Smooth muscle cell (in vitro differentiated cells): ENCODE measurements around the gene ELAVL4. TPM values are rescaled to one million over a fixed set of nuclear protein-coding genes. Genes with fewer than 3 reads are reported as not detected.

Source experiments
- DNase-seq: peaks from one replicate; lab custom pipeline; 2025; ENCODE audit not compliant: unreplicated experiment; lab: John Stamatoyannopoulos, UW
- H2AFZ ChIP-seq: fragments of 200-600 bp; sonication (generic); 2 replicates; pipeline ENCODE4 v1.6.0; 2016; ENCODE audit warnings: antibody characterized with exemption, low read depth, mild to moderate bottlenecking
- H3F3A ChIP-seq: fragments of 200-600 bp; sonication (generic); 2 replicates; pipeline ENCODE4 v1.6.0; 2017; ENCODE audit warnings: antibody characterized with exemption, low read depth
- H3K27ac ChIP-seq: fragments of 200-600 bp; sonication (generic); 2 replicates; pipeline ENCODE4 v1.5.1; 2016; ENCODE audit warnings: low read depth, mild to moderate bottlenecking
- H3K27me3 ChIP-seq: fragments of 200-600 bp; sonication (generic); 2 replicates; pipeline ENCODE4 v1.6.1; 2016; ENCODE audit warnings: low read depth, mild to moderate bottlenecking
- H3K36me3 ChIP-seq: fragments of 200-600 bp; sonication (generic); 2 replicates; pipeline ENCODE4 v1.5.1; 2016; ENCODE audit warnings: low read depth
- H3K4me1 ChIP-seq: fragments of 200-600 bp; sonication (generic); 2 replicates; pipeline ENCODE4 v1.5.1; 2016; ENCODE audit warnings: low read depth
- H3K4me2 ChIP-seq: fragments of 200-600 bp; sonication (generic); 2 replicates; pipeline ENCODE4 v1.6.0; 2016; ENCODE audit warnings: mild to moderate bottlenecking
- H3K4me3 ChIP-seq: fragments of 200-600 bp; sonication (generic); 2 replicates; pipeline ENCODE4 v1.5.1; 2016; ENCODE audit warnings: mild to moderate bottlenecking
- H3K79me2 ChIP-seq: fragments of 200-600 bp; sonication (generic); 2 replicates; pipeline ENCODE4 v1.6.0; 2016; ENCODE audit warnings: low read depth, mild to moderate bottlenecking
- H3K9ac ChIP-seq: fragments of 200-600 bp; sonication (generic); 2 replicates; pipeline ENCODE4 v1.6.0; 2016; ENCODE audit warnings: low read depth
- H3K9me3 ChIP-seq: fragments of 200-600 bp; sonication (generic); replicated peaks from 2 replicates; pipeline ENCODE4 v1.5.1; 2016; ENCODE audit warnings: low read depth
- H4K20me1 ChIP-seq: fragments of 200-600 bp; sonication (generic); 2 replicates; pipeline ENCODE4 v1.6.0; 2016; ENCODE audit warnings: low read depth
- WGBS: methylation state at CpG from one replicate; pipeline ENCODE4 v1.1.7; 2016; ENCODE audit warnings: low lambda C conversion rate; 5-methylcytosine and 5-hydroxymethylcytosine counted together
- polyA plus RNA-seq: library from polyadenylated mRNA; unstranded; fragments of >200 nt; fragmentation: Nextera tagmentation; extraction: Ambion mirVana; gene quantifications from 2 replicates; pipeline ENCODE4 v1.2.1, GENCODE V29; 2016
- total RNA-seq: library from RNA; depleted of rRNA; stranded (reverse); fragments of >200 nt; gene quantifications from 2 replicates; pipeline ENCODE4 v1.2.3, GENCODE V29; 2014
- TF ChIP-seq, protein P1 (sequence below): fragments of 200-600 bp; sonication (generic); IDR thresholded peaks from 2 replicates; pipeline ENCODE4 v1.5.1; 2017; ENCODE audit warnings: borderline replicate concordance, mild to moderate bottlenecking, antibody characterized with exemption; ENCODE audit not compliant: insufficient read depth, poor library complexity, severe bottlenecking

The ELAVL4 gene
- total and polyA plus RNA-seq, 2 experiments from 2014 or later: not detected

DNA sequence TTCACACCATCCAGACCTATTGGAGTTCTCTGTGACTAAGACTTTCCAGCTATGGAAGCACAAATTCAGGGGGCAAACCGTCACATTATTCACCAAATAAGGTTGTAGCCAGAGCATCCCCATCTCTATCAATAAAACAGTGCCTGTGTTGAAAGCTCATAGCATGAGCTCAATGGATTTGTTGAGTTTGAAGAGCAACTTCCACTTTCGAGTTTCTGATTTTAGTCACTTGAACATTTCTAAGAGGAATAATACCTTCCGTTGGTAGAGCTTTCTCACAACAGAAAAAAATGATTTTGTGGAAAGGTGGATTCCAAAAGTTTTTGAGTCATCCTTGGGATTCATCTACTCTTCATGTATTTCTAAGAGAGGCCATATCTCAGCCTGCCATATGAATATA, 13.0 kb upstream of the ELAVL4 start:
- no peak overlapping the region for H3K4me2 ChIP-seq
- H3K4me3 ChIP-seq: no peak overlapping the region
- H3K9me3 ChIP-seq: no peaks in the 10 kb centered on the region
- 64% methylated on average over 3 of the region's 3 CpGs for WGBS
- no peak overlapping the region for H3K27ac ChIP-seq
- H3K27me3 ChIP-seq: no peaks in the 10 kb centered on the region
- no peaks in the 10 kb centered on the region for H3K36me3 ChIP-seq
- no peaks in the 10 kb centered on the region for H3F3A ChIP-seq
- no peaks in the 10 kb centered on the region for H4K20me1 ChIP-seq
- TF ChIP-seq, protein P1, sequence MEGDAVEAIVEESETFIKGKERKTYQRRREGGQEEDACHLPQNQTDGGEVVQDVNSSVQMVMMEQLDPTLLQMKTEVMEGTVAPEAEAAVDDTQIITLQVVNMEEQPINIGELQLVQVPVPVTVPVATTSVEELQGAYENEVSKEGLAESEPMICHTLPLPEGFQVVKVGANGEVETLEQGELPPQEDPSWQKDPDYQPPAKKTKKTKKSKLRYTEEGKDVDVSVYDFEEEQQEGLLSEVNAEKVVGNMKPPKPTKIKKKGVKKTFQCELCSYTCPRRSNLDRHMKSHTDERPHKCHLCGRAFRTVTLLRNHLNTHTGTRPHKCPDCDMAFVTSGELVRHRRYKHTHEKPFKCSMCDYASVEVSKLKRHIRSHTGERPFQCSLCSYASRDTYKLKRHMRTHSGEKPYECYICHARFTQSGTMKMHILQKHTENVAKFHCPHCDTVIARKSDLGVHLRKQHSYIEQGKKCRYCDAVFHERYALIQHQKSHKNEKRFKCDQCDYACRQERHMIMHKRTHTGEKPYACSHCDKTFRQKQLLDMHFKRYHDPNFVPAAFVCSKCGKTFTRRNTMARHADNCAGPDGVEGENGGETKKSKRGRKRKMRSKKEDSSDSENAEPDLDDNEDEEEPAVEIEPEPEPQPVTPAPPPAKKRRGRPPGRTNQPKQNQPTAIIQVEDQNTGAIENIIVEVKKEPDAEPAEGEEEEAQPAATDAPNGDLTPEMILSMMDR: no peak
- no peak overlapping the region for H3K9ac ChIP-seq
- H3K4me1 ChIP-seq: no peaks in the 10 kb centered on the region
- no peak for DNase-seq
- no peak overlapping the region for H2AFZ ChIP-seq
- no peaks in the 10 kb centered on the region for H3K79me2 ChIP-seq

DNA sequence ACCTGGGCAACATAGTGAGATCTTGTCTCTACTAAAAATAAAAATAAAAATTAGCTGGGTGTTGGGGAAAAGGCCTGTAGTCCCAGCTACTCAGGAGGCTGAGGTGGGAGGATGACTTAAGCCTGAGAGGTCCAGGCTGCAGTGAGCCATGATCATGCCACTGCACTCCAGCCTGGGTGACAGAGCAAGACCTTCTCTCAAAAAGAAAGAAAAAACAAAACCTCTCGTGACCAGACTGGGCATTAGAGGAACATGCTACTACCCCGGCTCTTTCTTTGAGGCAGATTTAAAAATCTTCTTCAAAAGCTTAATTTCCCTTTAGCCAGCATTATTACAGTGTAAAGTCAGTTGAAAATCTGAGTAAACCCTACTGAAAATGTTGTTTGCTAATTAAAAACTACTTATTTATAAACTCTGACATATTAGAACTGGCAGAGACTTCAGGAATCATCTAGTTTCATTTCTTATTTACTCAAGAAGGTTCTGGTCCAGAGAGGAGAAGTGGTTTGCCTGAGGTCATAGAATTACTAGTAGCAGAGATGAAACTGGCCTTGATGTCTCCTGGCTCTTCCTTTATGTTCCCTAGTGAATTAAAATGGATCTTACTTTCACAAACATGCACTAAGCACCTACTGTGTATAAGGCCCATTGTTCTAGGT, 11.6 kb upstream of the ELAVL4 start:
- no peaks in the 10 kb centered on the region for H3K79me2 ChIP-seq
- H3K4me2 ChIP-seq: no peak overlapping the region
- no peaks in the 10 kb centered on the region for H3K36me3 ChIP-seq
- 68% methylated on average over 2 of the region's 2 CpGs for WGBS
- no peaks in the 10 kb centered on the region for H3K27me3 ChIP-seq
- no peak overlapping the region for H3K4me3 ChIP-seq
- no peaks in the 10 kb centered on the region for H3F3A ChIP-seq
- no peak overlapping the region for H3K27ac ChIP-seq
- no peak for DNase-seq
- no peak overlapping the region for H2AFZ ChIP-seq
- H3K4me1 ChIP-seq: no peaks in the 10 kb centered on the region
- TF ChIP-seq, protein P1: no peak
- no peaks in the 10 kb centered on the region for H4K20me1 ChIP-seq
- no peak overlapping the region for H3K9ac ChIP-seq
- no peaks in the 10 kb centered on the region for H3K9me3 ChIP-seq

DNA sequence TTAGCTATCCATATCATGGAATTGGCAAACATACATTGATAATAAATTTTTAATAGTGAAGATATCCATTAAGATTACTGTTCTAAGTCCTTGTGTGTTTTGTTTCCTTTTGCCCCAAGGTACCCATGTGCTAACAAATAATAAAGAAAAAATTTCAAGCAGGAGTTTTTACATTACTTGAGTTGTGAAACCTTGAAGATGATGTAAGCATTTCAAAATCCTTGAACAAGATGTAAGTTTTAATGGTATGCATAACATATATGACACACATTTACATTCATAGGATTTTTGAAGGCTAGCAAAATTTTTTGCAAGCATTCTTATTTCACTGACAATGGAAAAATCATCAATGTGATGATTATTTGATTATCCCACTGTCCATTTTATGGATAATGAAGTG, 10.9 kb upstream of the ELAVL4 start:
- H3K36me3 ChIP-seq: no peaks in the 10 kb centered on the region
- no peaks in the 10 kb centered on the region for H3F3A ChIP-seq
- H3K27ac ChIP-seq: no peak overlapping the region
- no peaks in the 10 kb centered on the region for H3K79me2 ChIP-seq
- no peak for DNase-seq
- H3K27me3 ChIP-seq: no peaks in the 10 kb centered on the region
- H3K4me2 ChIP-seq: no peak overlapping the region
- no peaks in the 10 kb centered on the region for H4K20me1 ChIP-seq
- no peak overlapping the region for H3K9ac ChIP-seq
- no peaks in the 10 kb centered on the region for H3K9me3 ChIP-seq
- H2AFZ ChIP-seq: no peak overlapping the region
- no peak overlapping the region for H3K4me3 ChIP-seq
- H3K4me1 ChIP-seq: no peaks in the 10 kb centered on the region
- TF ChIP-seq, protein P1: no peak

DNA sequence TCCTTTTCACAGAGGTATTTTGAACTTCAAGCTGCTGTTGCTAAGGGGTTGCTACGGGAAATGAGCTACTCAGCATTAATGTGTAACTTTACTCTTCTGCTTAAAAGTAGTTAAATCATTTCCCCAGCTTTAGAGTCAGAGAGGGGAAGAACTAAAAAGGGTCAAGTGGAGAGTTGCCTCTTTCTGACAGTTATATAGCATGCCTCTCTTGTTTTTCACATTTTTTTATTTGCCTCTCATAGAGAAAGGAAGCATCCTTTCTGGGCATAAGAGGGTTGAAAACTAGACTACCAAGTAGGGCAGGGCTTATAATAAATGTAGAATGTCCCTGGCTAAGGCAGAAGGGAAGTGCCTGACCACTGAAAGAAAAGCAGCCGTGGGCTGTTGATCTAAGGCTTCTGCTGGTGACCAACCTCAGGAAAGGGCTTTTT, 10.1 kb upstream of the ELAVL4 start:
- H3K36me3 ChIP-seq: no peaks in the 10 kb centered on the region
- no peak for DNase-seq
- no peak overlapping the region for H3K9ac ChIP-seq
- no peaks in the 10 kb centered on the region for H3K4me1 ChIP-seq
- no peaks in the 10 kb centered on the region for H3F3A ChIP-seq
- no peak overlapping the region for H2AFZ ChIP-seq
- no peaks in the 10 kb centered on the region for H4K20me1 ChIP-seq
- no peak overlapping the region for H3K4me2 ChIP-seq
- H3K4me3 ChIP-seq: no peak overlapping the region
- H3K27ac ChIP-seq: no peak overlapping the region
- 58% methylated on average over 2 of the region's 2 CpGs for WGBS
- H3K79me2 ChIP-seq: no peaks in the 10 kb centered on the region
- no peaks in the 10 kb centered on the region for H3K27me3 ChIP-seq
- TF ChIP-seq, protein P1: no peak
- H3K9me3 ChIP-seq: no peaks in the 10 kb centered on the region
